GM12865 (cell line): ENCODE measurements around the gene SURF4.
"Not testable (repeated sequence)": the region's sequence is repeated elsewhere in the genome, so short reads cannot be mapped to it uniquely, and the experiment has no call there.

Experiments
- DNase-seq: peaks from one replicate; pipeline ENCODE4 v3.0.0; 2010; ENCODE audit warnings: low read depth
- H3K4me3 ChIP-seq: 2 replicates; pipeline ENCODE4 v1.5.1; 2011; ENCODE audit warnings: mild to moderate bottlenecking, low read depth, low read length, control low read depth
- CTCF ChIP-seq: IDR thresholded peaks from 2 replicates; pipeline ENCODE4 v1.5.1; 2011; ENCODE audit warnings: low read length, control low read depth, low read depth, inconsistent platforms; ENCODE audit not compliant: insufficient read depth; ENCODE audit errors: missing control alignments

The SURF4 gene

GRCh38 chr9:133323991-133324703 lies 51.7 kb downstream of the SURF4 start:
- TF ChIP-seq CTCF: no peak
- DNase-seq: no peak

GRCh38 chr9:133323211-133323610 lies 52.6 kb downstream of the SURF4 start:
- no peak overlapping the region for H3K4me3 ChIP-seq
- TF ChIP-seq CTCF: no peak
- no peak for DNase-seq

More at GRCh38 chr9:133323991-133324703, 51.7 kb downstream of the SURF4 start:
- no peak overlapping the region for H3K4me3 ChIP-seq

- no peak overlapping the region for H3K4me3 ChIP-seq
- TF ChIP-seq CTCF: no peak
- DNase-seq: no peak
Observed at GRCh38 chr9:133322701-133323100, 53.2 kb downstream of the SURF4 start.

GRCh38 chr9:133321411-133321935 lies 54.4 kb downstream of the SURF4 start:
- H3K4me3 ChIP-seq: no peak overlapping the region
- no peak for TF ChIP-seq CTCF
- no peak for DNase-seq

GRCh38 chr9:133320421-133320881 lies 55.4 kb downstream of the SURF4 start:
- H3K4me3 ChIP-seq: no peak overlapping the region
- DNase-seq: no peak
- no peak for TF ChIP-seq CTCF

GRCh38 chr9:133317551-133317950 lies 58.3 kb downstream of the SURF4 start:
- not testable (repeated sequence) for H3K4me3 ChIP-seq, DNase-seq

GRCh38 chr9:133315997-133316396 lies 59.9 kb downstream of the SURF4 start:
- no peak overlapping the region for H3K4me3 ChIP-seq
- TF ChIP-seq CTCF: no peak
- DNase-seq: no peak
